HG03039 (cell line): Measurements from ENCODE around the gene OR51I1.
A peak's percentile ranks its signal among the peaks of the same experiment; 100 is the strongest.

Experiments
- ATAC-seq: cut with Tn5 transposase; IDR thresholded peaks from one replicate; pipeline ENCODE4 v1.9.1; 2021; ENCODE audit warnings: mild to moderate bottlenecking, moderate library complexity; ENCODE audit not compliant: unreplicated experiment

Gene OR51I1

GRCh38 chr11:5441414-5441813, at the start of gene OR51I1:
OR51I1 (minus strand) TSS chr11:5441514; CDS start chr11:5441514, 0 bp downstream.
- ATAC-seq = no peak

- no peak for ATAC-seq
Measured at GRCh38 chr11:5489576-5490357, 48.5 kb upstream of the OR51I1 start.

GRCh38 chr11:5488798-5489399, 47.6 kb upstream of the OR51I1 start:
- ATAC-seq = no peak

- no peak for ATAC-seq
Measured at GRCh38 chr11:5488385-5488784, 47.1 kb upstream of the OR51I1 start, which contains the start of gene OR52D1. OR52D1 (plus strand) TSS chr11:5488685; CDS start chr11:5488707, 22 bp downstream.

GRCh38 chr11:5486421-5486820, 45.1 kb upstream of the OR51I1 start:
- no peak for ATAC-seq

GRCh38 chr11:5486003-5486402, 44.7 kb upstream of the OR51I1 start:
- ATAC-seq = no peak

- ATAC-seq = peak; percentile 58
Measured at GRCh38 chr11:5476186-5476819, 35.0 kb upstream of the OR51I1 start.

- no peak for ATAC-seq
Measured at GRCh38 chr11:5473921-5474320, 32.6 kb upstream of the OR51I1 start.

- no peak for ATAC-seq
Measured at GRCh38 chr11:5467527-5467926, 26.2 kb upstream of the OR51I1 start.

- ATAC-seq = no peak
Measured at GRCh38 chr11:5460983-5461621, 19.8 kb upstream of the OR51I1 start.

- no peak for ATAC-seq
Measured at GRCh38 chr11:5449432-5449831, 8.1 kb upstream of the OR51I1 start.

- ATAC-seq = no peak
Measured at GRCh38 chr11:5449023-5449422, 7.7 kb upstream of the OR51I1 start, which contains the start of gene OR51I2. OR51I2 (plus strand) TSS chr11:5449323; CDS start chr11:5453489, 4,166 bp downstream.

GRCh38 chr11:5443835-5444393, 2.6 kb upstream of the OR51I1 start:
- ATAC-seq = no peak

- no peak for ATAC-seq
Measured at GRCh38 chr11:5423131-5423530, 18.2 kb downstream of the OR51I1 start.

- no peak for ATAC-seq
Measured at GRCh38 chr11:5421811-5422210, 19.5 kb downstream of the OR51I1 start, which contains the start of gene OR51Q1. OR51Q1 (plus strand) TSS chr11:5422111; CDS start chr11:5422201, 90 bp downstream.

- no peak for ATAC-seq
Measured at GRCh38 chr11:5420993-5421392, 20.3 kb downstream of the OR51I1 start.

GRCh38 chr11:5405173-5405572, 36.1 kb downstream of the OR51I1 start:
- ATAC-seq = no peak

GRCh38 chr11:5398936-5399335, 42.4 kb downstream of the OR51I1 start:
- ATAC-seq = no peak

- ATAC-seq = no peak
Measured at GRCh38 chr11:5394091-5394490, 47.2 kb downstream of the OR51I1 start.
